ENCODE data around the gene PSMG1.
"Not testable (repeated sequence)": the region's sequence is repeated elsewhere in the genome, so short reads cannot be mapped to it uniquely, and the experiment has no call there.

The PSMG1 gene

GRCh38 chr21:39156024-39156423 is 27.2 kb downstream of the PSMG1 start:
- DNase-seq (ENCODE audit: low read depth), result no peak

- no peak for DNase-seq (ENCODE audit: low read depth)
Observed at GRCh38 chr21:39155578-39155977, 27.7 kb downstream of the PSMG1 start.

- no peak for DNase-seq (ENCODE audit: low read depth)
Observed at GRCh38 chr21:39153842-39154241, 29.4 kb downstream of the PSMG1 start.

GRCh38 chr21:39153373-39153772 is 29.9 kb downstream of the PSMG1 start:
- no peak for DNase-seq (ENCODE audit: low read depth)

GRCh38 chr21:39152271-39152670 is 31.0 kb downstream of the PSMG1 start:
- DNase-seq (ENCODE audit: low read depth), result no peak

- no peak for DNase-seq (ENCODE audit: low read depth)
Observed at GRCh38 chr21:39150877-39151276, 32.4 kb downstream of the PSMG1 start.

GRCh38 chr21:39150316-39150715 is 32.9 kb downstream of the PSMG1 start:
- DNase-seq (ENCODE audit: low read depth), result no peak

- no peak for DNase-seq (ENCODE audit: low read depth)
Observed at GRCh38 chr21:39149882-39150281, 33.4 kb downstream of the PSMG1 start.

- DNase-seq (ENCODE audit: low read depth), result no peak
Observed at GRCh38 chr21:39148975-39149374, 34.3 kb downstream of the PSMG1 start.

- DNase-seq (ENCODE audit: low read depth), result no peak
Observed at GRCh38 chr21:39144191-39144590, 39.1 kb downstream of the PSMG1 start.

GRCh38 chr21:39142972-39143371 is 40.3 kb downstream of the PSMG1 start:
- DNase-seq (ENCODE audit: low read depth), result no peak

GRCh38 chr21:39141502-39141901 is 41.7 kb downstream of the PSMG1 start:
- DNase-seq (ENCODE audit: low read depth), result no peak

GRCh38 chr21:39137248-39138178 is 45.7 kb downstream of the PSMG1 start:
- DNase-seq (ENCODE audit: low read depth), result no peak

GRCh38 chr21:39136711-39137110 is 46.5 kb downstream of the PSMG1 start:
- DNase-seq (ENCODE audit: low read depth), result no peak

- not testable (repeated sequence) for DNase-seq (ENCODE audit: low read depth)
Observed at GRCh38 chr21:39136138-39136537, 47.1 kb downstream of the PSMG1 start.

- no peak for DNase-seq (ENCODE audit: low read depth)
Observed at GRCh38 chr21:39134288-39134810, 48.9 kb downstream of the PSMG1 start.

- DNase-seq (ENCODE audit: low read depth), result no peak
Observed at GRCh38 chr21:39132248-39132647, 51.0 kb downstream of the PSMG1 start.

- DNase-seq (ENCODE audit: low read depth), result no peak
Observed at GRCh38 chr21:39131791-39132190, 51.5 kb downstream of the PSMG1 start.

GRCh38 chr21:39127506-39127905 is 55.7 kb downstream of the PSMG1 start:
- no peak for DNase-seq (ENCODE audit: low read depth)

- DNase-seq (ENCODE audit: low read depth), result no peak
Observed at GRCh38 chr21:39126486-39126806, 56.8 kb downstream of the PSMG1 start.

- DNase-seq (ENCODE audit: low read depth), result no peak
Observed at GRCh38 chr21:39125752-39126485, 57.3 kb downstream of the PSMG1 start.
